Osteoblast (primary cell): Measurements from ENCODE around the gene LTA. TPM values are rescaled to one million over a fixed set of nuclear protein-coding genes. Genes with fewer than 3 reads are reported as not detected.
A peak's percentile ranks its signal among the peaks of the same experiment; 100 is the strongest.

Experiments
- DNase-seq: peaks from one replicate; pipeline ENCODE4 v3.0.0; 2011; ENCODE audit warnings: low spot score, mixed read lengths; ENCODE audit not compliant: insufficient read length; ENCODE audit errors: missing footprints
- H2AFZ ChIP-seq: 2 replicates; pipeline ENCODE4 v1.6.0; 2011; ENCODE audit warnings: mild to moderate bottlenecking, low read length
- H3K27ac ChIP-seq: 2 replicates; pipeline ENCODE4 v1.5.1; 2011; ENCODE audit warnings: mild to moderate bottlenecking, low read depth, low read length, moderate library complexity
- H3K27me3 ChIP-seq: 2 replicates; pipeline ENCODE4 v1.6.0; 2012; ENCODE audit warnings: mild to moderate bottlenecking, control low read depth, inconsistent platforms, low read length, moderate library complexity; ENCODE audit not compliant: insufficient read depth
- H3K36me3 ChIP-seq: 2 replicates; pipeline ENCODE4 v1.5.1; 2011; ENCODE audit warnings: mild to moderate bottlenecking, low read length, control low read depth, moderate library complexity; ENCODE audit not compliant: insufficient read depth
- H3K4me1 ChIP-seq: 2 replicates; pipeline ENCODE4 v1.5.1; 2011; ENCODE audit warnings: mild to moderate bottlenecking, low read length, control low read depth, moderate library complexity; ENCODE audit not compliant: insufficient read depth
- H3K4me2 ChIP-seq: 2 replicates; pipeline ENCODE4 v1.6.0; 2011; ENCODE audit warnings: mild to moderate bottlenecking, low read length; ENCODE audit not compliant: insufficient read depth
- H3K4me3 ChIP-seq: fragments of 200-600 bp; sonication (generic); 3 replicates; pipeline ENCODE4 v1.5.1; 2012; ENCODE audit warnings: mild to moderate bottlenecking, low read length, inconsistent platforms; ENCODE audit not compliant: insufficient read depth
- H3K79me2 ChIP-seq: 2 replicates; pipeline ENCODE4 v1.6.0; 2012; ENCODE audit warnings: mild to moderate bottlenecking, low read length, control low read depth, inconsistent platforms; ENCODE audit not compliant: insufficient read depth
- H3K9me3 ChIP-seq: 2 replicates; pipeline ENCODE4 v1.5.1; 2011; ENCODE audit warnings: low read depth, low read length, control low read depth
- H4K20me1 ChIP-seq: 2 replicates; pipeline ENCODE4 v1.6.0; 2012; ENCODE audit warnings: mild to moderate bottlenecking, low read length, control low read depth; ENCODE audit not compliant: insufficient read depth
- total RNA-seq: library from RNA; depleted of rRNA; stranded (reverse); fragments of >200 nt; gene quantifications from 2 replicates; pipeline ENCODE4 v1.2.3, GENCODE V29; 2012
- TF ChIP-seq, protein P1 (sequence below): IDR thresholded peaks from 2 replicates; pipeline ENCODE4 v1.5.1; 2011; ENCODE audit warnings: mild to moderate bottlenecking, low read depth, low read length, moderate library complexity; ENCODE audit errors: extremely low read depth

Gene LTA
- total RNA-seq, 1 donor, result not detected

DNA sequence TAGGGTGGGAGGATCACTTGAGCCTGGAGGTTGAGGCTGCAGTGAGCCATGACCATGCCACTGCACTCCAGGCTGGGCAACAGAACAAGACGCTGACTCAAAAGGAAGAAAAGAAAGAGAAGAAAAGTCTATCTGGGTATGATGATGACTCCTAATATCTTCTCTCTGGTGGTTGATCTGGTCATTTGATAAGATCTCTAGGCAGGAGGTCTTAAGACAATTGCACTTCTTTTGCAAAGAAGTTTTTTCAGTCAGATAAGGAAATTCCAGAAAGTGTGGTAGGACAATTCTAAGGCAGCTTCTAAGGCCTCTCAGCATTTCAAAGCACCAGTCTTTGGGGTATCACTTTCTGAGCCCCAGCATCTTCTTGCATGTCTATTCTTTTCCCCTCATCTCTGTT lies 35.2 kb downstream of the LTA start:
- Histone ChIP-seq H3K4me2 (no peak overlapping the region), H3K36me3 (no peaks in the 10 kb centered on the region), H3K27me3 (no peaks in the 10 kb centered on the region), H2AFZ (no peak overlapping the region), H3K27ac (no peak overlapping the region), H3K9me3 (no peaks in the 10 kb centered on the region), H3K4me3 (no peak overlapping the region), H4K20me1 (no peaks in the 10 kb centered on the region), H3K4me1 (no peaks in the 10 kb centered on the region), H3K79me2 (no peaks in the 10 kb centered on the region)
- TF ChIP-seq, protein P1, sequence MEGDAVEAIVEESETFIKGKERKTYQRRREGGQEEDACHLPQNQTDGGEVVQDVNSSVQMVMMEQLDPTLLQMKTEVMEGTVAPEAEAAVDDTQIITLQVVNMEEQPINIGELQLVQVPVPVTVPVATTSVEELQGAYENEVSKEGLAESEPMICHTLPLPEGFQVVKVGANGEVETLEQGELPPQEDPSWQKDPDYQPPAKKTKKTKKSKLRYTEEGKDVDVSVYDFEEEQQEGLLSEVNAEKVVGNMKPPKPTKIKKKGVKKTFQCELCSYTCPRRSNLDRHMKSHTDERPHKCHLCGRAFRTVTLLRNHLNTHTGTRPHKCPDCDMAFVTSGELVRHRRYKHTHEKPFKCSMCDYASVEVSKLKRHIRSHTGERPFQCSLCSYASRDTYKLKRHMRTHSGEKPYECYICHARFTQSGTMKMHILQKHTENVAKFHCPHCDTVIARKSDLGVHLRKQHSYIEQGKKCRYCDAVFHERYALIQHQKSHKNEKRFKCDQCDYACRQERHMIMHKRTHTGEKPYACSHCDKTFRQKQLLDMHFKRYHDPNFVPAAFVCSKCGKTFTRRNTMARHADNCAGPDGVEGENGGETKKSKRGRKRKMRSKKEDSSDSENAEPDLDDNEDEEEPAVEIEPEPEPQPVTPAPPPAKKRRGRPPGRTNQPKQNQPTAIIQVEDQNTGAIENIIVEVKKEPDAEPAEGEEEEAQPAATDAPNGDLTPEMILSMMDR, result no peak
- no peak for DNase-seq

DNA sequence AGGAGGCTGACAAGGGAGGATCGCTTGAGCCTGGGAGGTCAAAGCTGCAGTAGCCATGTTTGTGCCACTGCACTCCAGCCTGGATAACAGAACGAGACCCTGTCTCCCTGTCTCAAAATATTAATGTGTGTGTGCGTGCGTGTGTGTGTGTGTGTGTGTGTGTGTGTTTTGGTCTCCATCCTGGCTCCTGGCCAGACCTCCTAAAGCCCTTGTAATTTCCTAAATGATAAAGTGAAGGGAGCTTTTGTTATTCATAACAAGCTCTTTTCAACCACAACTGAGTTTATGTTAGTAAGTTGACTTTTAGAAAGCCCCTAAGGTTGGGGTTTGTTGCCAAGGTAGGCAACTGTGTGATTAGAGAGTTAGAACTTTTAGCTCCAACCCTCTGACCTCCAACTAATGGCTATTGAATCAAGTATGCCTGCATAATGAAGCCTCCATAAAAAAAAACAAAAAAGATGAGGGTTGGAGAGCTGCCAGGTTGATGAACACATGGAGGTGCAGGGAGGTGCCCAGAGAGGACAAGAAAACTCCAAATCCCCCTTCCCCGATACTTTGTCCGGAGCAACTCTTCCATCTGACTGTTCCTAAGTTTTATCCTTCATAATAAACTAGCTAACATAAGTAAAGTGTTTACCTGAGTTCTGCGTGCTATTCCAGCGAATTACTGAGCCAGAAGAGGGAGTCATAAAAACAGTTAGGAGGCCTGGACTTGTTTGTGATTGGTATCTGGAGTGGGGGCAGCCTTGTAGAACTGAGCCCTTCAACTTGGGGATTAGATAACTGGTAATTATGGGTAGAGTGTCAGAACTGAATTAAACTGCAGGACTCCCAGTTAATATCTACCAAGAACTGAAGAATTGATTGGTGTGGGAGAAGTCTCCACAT lies 37.7 kb downstream of the LTA start:
- Histone ChIP-seq H3K4me3 (no peak overlapping the region), H3K36me3 (no peaks in the 10 kb centered on the region), H3K9me3 (no peaks in the 10 kb centered on the region), H3K79me2 (no peaks in the 10 kb centered on the region), H3K27ac (no peak overlapping the region), H3K4me1 (no peaks in the 10 kb centered on the region), H4K20me1 (no peaks in the 10 kb centered on the region), H3K27me3 (no peaks in the 10 kb centered on the region), H3K4me2 (no peak overlapping the region), H2AFZ (no peak overlapping the region)
- DNase-seq, result peak; percentile 52
- TF ChIP-seq, protein P1, result no peak

DNA sequence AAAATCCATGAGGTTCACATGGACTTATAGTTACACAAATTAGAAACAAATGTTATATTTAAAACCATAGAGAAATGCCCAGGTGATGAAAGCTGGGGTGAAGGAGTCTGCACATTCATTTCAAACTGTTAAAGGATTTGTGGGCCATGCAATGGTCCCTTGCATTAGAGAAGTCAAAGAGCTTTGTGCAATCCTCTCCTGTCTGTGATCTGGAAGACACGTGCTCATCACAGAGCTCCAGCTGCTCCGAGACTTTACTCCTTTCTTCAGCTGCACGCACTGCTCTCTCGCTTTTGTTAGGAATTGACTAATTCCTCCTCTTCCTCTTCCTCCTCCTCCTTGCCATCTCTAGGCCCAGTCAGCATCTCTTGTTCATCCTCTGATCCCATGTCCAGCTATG lies 38.9 kb downstream of the LTA start:
- H3K4me2 ChIP-seq, result no peak overlapping the region
- H3K36me3 ChIP-seq, result no peaks in the 10 kb centered on the region
- H2AFZ ChIP-seq, result no peak overlapping the region
- no peaks in the 10 kb centered on the region for H3K4me1 ChIP-seq
- no peaks in the 10 kb centered on the region for H3K9me3 ChIP-seq
- TF ChIP-seq, protein P1, result no peak
- H3K4me3 ChIP-seq, result no peak overlapping the region
- H3K79me2 ChIP-seq, result no peaks in the 10 kb centered on the region
- H3K27me3 ChIP-seq, result no peaks in the 10 kb centered on the region
- peak; percentile 78 for DNase-seq
- H3K27ac ChIP-seq, result no peak overlapping the region
- H4K20me1 ChIP-seq, result no peaks in the 10 kb centered on the region

DNA sequence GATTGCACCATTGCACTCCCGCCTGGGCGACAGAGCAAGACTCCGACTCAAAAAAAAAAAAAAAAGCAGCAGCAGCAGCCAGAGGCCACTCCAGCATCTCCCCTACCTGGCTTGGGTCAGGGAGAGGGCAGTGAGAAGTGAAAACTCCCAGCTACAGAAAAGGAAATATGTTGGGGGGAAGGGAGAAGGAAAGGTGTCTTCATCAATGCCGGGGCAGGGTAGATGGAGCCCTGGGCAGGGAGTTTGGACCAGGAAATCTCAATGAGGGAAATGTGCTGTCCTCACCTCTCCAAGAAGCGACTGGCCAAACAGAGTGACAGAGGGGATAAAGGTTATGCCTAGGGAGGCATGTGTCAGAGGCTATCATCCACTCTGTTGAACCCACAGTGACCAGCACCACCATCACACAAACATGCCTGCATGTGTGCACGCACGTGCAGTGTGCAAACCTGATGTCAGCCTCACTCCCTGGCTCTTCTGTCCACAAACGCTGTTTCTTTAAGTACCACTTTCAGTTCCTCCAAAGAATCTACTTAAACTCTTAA lies 42.1 kb downstream of the LTA start:
- no peaks in the 10 kb centered on the region for H3K79me2 ChIP-seq
- H4K20me1 ChIP-seq, result no peaks in the 10 kb centered on the region
- DNase-seq, result no peak
- no peaks in the 10 kb centered on the region for H3K36me3 ChIP-seq
- no peak overlapping the region for H2AFZ ChIP-seq
- H3K4me3 ChIP-seq, result no peak overlapping the region
- TF ChIP-seq, protein P1, result no peak
- H3K27me3 ChIP-seq, result no peaks in the 10 kb centered on the region
- no peaks in the 10 kb centered on the region for H3K4me1 ChIP-seq
- no peaks in the 10 kb centered on the region for H3K9me3 ChIP-seq
- H3K27ac ChIP-seq, result no peak overlapping the region
- no peak overlapping the region for H3K4me2 ChIP-seq
